Liver (tissue), 9 donors: ENCODE data around the gene KANTR. TPM values are rescaled to one million over a fixed set of nuclear protein-coding genes. Genes with fewer than 3 reads are reported as not detected.

Source experiments
- DNase-seq: peaks from one replicate; pipeline ENCODE4 v3.0.0-alpha.2; 2017; ENCODE audit warnings: low spot score
- H3K27ac ChIP-seq, 2 donors: one replicate each; pipeline ENCODE4 v1.7.0; 2013; ENCODE audit warnings: inconsistent platforms in 2 of 2, low read length in 2 of 2, control low read depth in 1 of 2, low read depth in 1 of 2, mild to moderate bottlenecking in 1 of 2
- H3K27me3 ChIP-seq, 4 donors: one replicate each; pipeline versions ENCODE4 v1.6.1 to v1.7.0; 2013; ENCODE audit warnings: low read length in 3 of 4, inconsistent platforms in 1 of 4, mild to moderate bottlenecking in 1 of 4, moderate library complexity in 1 of 4; ENCODE audit not compliant: control insufficient read depth in 4 of 4, insufficient read depth in 4 of 4
- H3K36me3 ChIP-seq, 4 donors: one replicate each; pipeline versions ENCODE4 v1.6.1 to v1.7.0; 2013; ENCODE audit warnings: low read length in 3 of 4, mild to moderate bottlenecking in 3 of 4, low read depth in 1 of 4, moderate library complexity in 1 of 4; ENCODE audit not compliant: control insufficient read depth in 4 of 4, insufficient read depth in 3 of 4
- H3K4me1 ChIP-seq, 4 donors: one replicate each; pipeline versions ENCODE4 v1.6.1 to v1.7.0; 2013; ENCODE audit warnings: low read length in 3 of 4, mild to moderate bottlenecking in 3 of 4, moderate library complexity in 1 of 4; ENCODE audit not compliant: control insufficient read depth in 4 of 4, insufficient read depth in 4 of 4
- H3K4me3 ChIP-seq, 3 donors: one replicate each; pipeline versions ENCODE4 v1.6.1 to v1.7.0; 2013; ENCODE audit warnings: low read length in 3 of 3, control low read depth in 1 of 3, low read depth in 1 of 3, mild to moderate bottlenecking in 1 of 3
- H3K9ac ChIP-seq, 2 donors: one replicate each; pipeline ENCODE4 v1.7.0; 2013; ENCODE audit warnings: low read length in 2 of 2, mild to moderate bottlenecking in 2 of 2, moderate library complexity in 2 of 2, control low read depth in 1 of 2, low read depth in 1 of 2
- H3K9me3 ChIP-seq, 4 donors: one replicate each; pipeline versions ENCODE4 v1.6.1 to v1.7.0; 2013; ENCODE audit warnings: low read length in 3 of 4; ENCODE audit not compliant: control insufficient read depth in 4 of 4
- ATF3 ChIP-seq: IDR thresholded peaks from 2 replicates; pipeline ENCODE4 v1.6.1; 2016; ENCODE audit warnings: antibody characterized with exemption
- EGR1 ChIP-seq, 2 donors: IDR thresholded peaks; 2 replicates each; pipeline ENCODE4 v1.6.1; 2016 to 2018; ENCODE audit warnings: antibody characterized with exemption in 2 of 2, low read depth in 2 of 2
- FOXA1 ChIP-seq: IDR thresholded peaks from 2 replicates; pipeline ENCODE4 v1.6.1; 2016; ENCODE audit warnings: antibody characterized with exemption
- FOXA2 ChIP-seq: IDR thresholded peaks from 2 replicates; pipeline ENCODE4 v1.6.1; 2016; ENCODE audit warnings: antibody characterized with exemption
- HNF4A ChIP-seq, 2 donors: conservative IDR thresholded peaks; 2 replicates each; pipeline ENCODE4 v1.6.1; 2016; ENCODE audit warnings: antibody characterized with exemption in 2 of 2, mild to moderate bottlenecking in 2 of 2
- JUND ChIP-seq, 2 donors: IDR thresholded peaks; 2 replicates each; pipeline ENCODE4 v1.6.1; 2016; ENCODE audit warnings: antibody characterized with exemption in 2 of 2
- NR2F2 ChIP-seq: IDR thresholded peaks from 2 replicates; pipeline ENCODE4 v1.6.1; 2016; ENCODE audit warnings: antibody characterized with exemption
- REST ChIP-seq: IDR thresholded peaks from 2 replicates; pipeline ENCODE4 v1.6.1; 2016; ENCODE audit warnings: antibody characterized with exemption, mild to moderate bottlenecking
- RXRA ChIP-seq, 2 donors: IDR thresholded peaks; 2 replicates each; pipeline ENCODE4 v1.6.1; 2017 to 2018; ENCODE audit warnings: antibody characterized with exemption in 2 of 2, mild to moderate bottlenecking in 1 of 2
- SP1 ChIP-seq: IDR thresholded peaks from 2 replicates; pipeline ENCODE4 v1.6.1; 2018; ENCODE audit warnings: antibody characterized with exemption, mild to moderate bottlenecking
- TAF1 ChIP-seq: conservative IDR thresholded peaks from 2 replicates; pipeline ENCODE4 v1.6.1; 2016; ENCODE audit warnings: antibody characterized with exemption, mild to moderate bottlenecking
- ZBTB33 ChIP-seq: IDR thresholded peaks from 2 replicates; pipeline ENCODE4 v1.6.1; 2016; ENCODE audit warnings: antibody characterized with exemption
- WGBS: extraction: QIAGEN DNeasy Blood & Tissue Kit; methylation state at CpG from one replicate; pipeline ENCODE4 v1.1.7; 2013; 5-methylcytosine and 5-hydroxymethylcytosine counted together
- polyA plus RNA-seq, 2 donors: library from polyadenylated mRNA; stranded (reverse) in 1 of 2; unstranded in 1 of 2; fragments of 200-250 nt in 1 of 2; fragments of >200 nt in 1 of 2; fragmentation: Nextera tagmentation in 1 of 2; extraction: Ambion mirVana in 1 of 2; gene quantifications; one replicate each; pipeline versions ENCODE4 v1.2.1 to v1.2.3, GENCODE V29; 2013 to 2015
- total RNA-seq, 2 donors: library from RNA; depleted of rRNA; stranded (reverse); fragments of >200 nt; gene quantifications; one replicate each; pipeline ENCODE4 v1.2.3, GENCODE V29; 2014
- TF ChIP-seq, protein P1 (sequence below): IDR thresholded peaks from 2 replicates; pipeline ENCODE4 v1.6.1; 2016; ENCODE audit warnings: antibody characterized with exemption
- donor health status: healthy.
- donor health status: healthy.
- donor health status: healthy.
- donor health status: healthy.
- donor health status: healthy.

The KANTR gene
- total and polyA plus RNA-seq, 4 donors, result 0.44 to 13.6 (median 4.7) TPM

- no peak overlapping the region for H3K27ac ChIP-seq
- H3K9ac ChIP-seq, result no peak overlapping the region
- 82% methylated on average over 1 of the region's 1 CpG for WGBS
- no peak for DNase-seq
- no peak for TF ChIP-seq TAF1
- TF ChIP-seq JUND (IDR thresholded peaks at IDR 0.05), result no peak
- H3K27me3 ChIP-seq, result no peaks in the 10 kb centered on the region
- H3K36me3 ChIP-seq, result no peaks in the 10 kb centered on the region
- peaks cover 0 to 2% (median 0%) of the 10 kb centered on the region in 4 donors for H3K9me3 ChIP-seq
- no peak overlapping the region for H3K4me3 ChIP-seq
- peaks cover 3 to 9% (median 5%) of the 10 kb centered on the region in 4 donors for H3K4me1 ChIP-seq
Observed at GRCh38 chrX:53078943-53079342, 15.0 kb upstream of the KANTR start.

- H3K9ac ChIP-seq, result peak overlapping the region in 1 of 2 donors; percentile 22
- H3K4me3 ChIP-seq, result peak overlapping the region in 1 of 3 donors; percentile 47
Observed at GRCh38 chrX:53080628-53081580, 13.0 kb upstream of the KANTR start.

GRCh38 chrX:53081925-53082772 is 11.8 kb upstream of the KANTR start, which contains the start of gene TSPYL2:
Gene TSPYL2 (plus strand): TSS chrX:53082367. CDS start chrX:53082499, 132 bp downstream.
- Histone ChIP-seq H3K36me3 (peaks cover 0 to 9% (median 4%) of the 10 kb centered on the region in 4 donors), H3K27me3 (no peaks in the 10 kb centered on the region), H3K4me1 (peaks cover 3 to 22% (median 16%) of the 10 kb centered on the region in 4 donors), H3K27ac (peak within 1 kb of the TSS; percentile 79 to 91), H3K9ac (peak within 1 kb of the TSS in 1 of 2 donors; percentile 53), H3K4me3 (peak within 1 kb of the TSS; percentile 47 to 75 (median 68)), H3K9me3 (no peaks in the 10 kb centered on the region)
- peak; percentile 84 for DNase-seq
- TF ChIP-seq RXRA (IDR thresholded peaks at IDR 0.05) (no peak), SP1 (peak; percentile 82), REST (peak; percentile 47)
- WGBS, result under 1% methylated on average over 86 of the region's 86 CpGs

More at GRCh38 chrX:53080628-53081580, 13.0 kb upstream of the KANTR start:
- TF ChIP-seq FOXA1 (no peak), ATF3 (no peak), HNF4A (conservative IDR thresholded peaks at IDR 0.05) (no peak), EGR1 (IDR thresholded peaks at IDR 0.05; ENCODE audit: low read depth in 2 of 2) (no peak), ZBTB33 (no peak), NR2F2 (no peak), FOXA2 (no peak)
- TF ChIP-seq, protein P1, sequence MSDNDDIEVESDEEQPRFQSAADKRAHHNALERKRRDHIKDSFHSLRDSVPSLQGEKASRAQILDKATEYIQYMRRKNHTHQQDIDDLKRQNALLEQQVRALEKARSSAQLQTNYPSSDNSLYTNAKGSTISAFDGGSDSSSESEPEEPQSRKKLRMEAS, result no peak
- H3K36me3 ChIP-seq, result peaks cover 0 to 6% (median 1%) of the 10 kb centered on the region in 4 donors
- H3K27ac ChIP-seq, result peak overlapping the region; percentile 70
- 30% methylated on average over 16 of the region's 17 CpGs for WGBS
- peaks cover 3 to 16% (median 6%) of the 10 kb centered on the region in 4 donors for H3K4me1 ChIP-seq
- peaks cover 0 to 2% (median 0%) of the 10 kb centered on the region in 4 donors for H3K9me3 ChIP-seq
- no peaks in the 10 kb centered on the region for H3K27me3 ChIP-seq
- no peak for DNase-seq
